Measurements from ENCODE around the gene TNS3. TPM values are rescaled to one million over a fixed set of nuclear protein-coding genes. Genes with fewer than 3 reads are reported as not detected.

The TNS3 gene
- total and polyA plus RNA-seq, 9 of the 15 experiments (the other 6 are each of a cell fraction or from before 2014, with no cell fraction given): 0.20 TPM; not detected in 8

- Histone ChIP-seq H3K4me3 (no peak overlapping the region), H3K9ac (ENCODE audit: insufficient read depth in 1 of 2, low read depth in 2 of 2, low read length in 2 of 2) (no peak overlapping the region), H3K4me1 (replicated peaks in 1 of 2; ENCODE audit: control insufficient read depth in 2 of 2, insufficient read depth in 2 of 2, low read length in 2 of 2) (no peaks in the 10 kb centered on the region), H4K20me1 (replicated peaks; ENCODE audit: control insufficient read depth, insufficient read depth, low read length) (no peaks in the 10 kb centered on the region; the same call in 1 of the 2 replicates), H3K27me3 (ENCODE audit: control insufficient read depth in 2 of 2, insufficient read depth in 2 of 2, low read length in 2 of 2) (peaks cover 10 to 47% of the 10 kb centered on the region in 2 experiments; a peak in 4 of 5 replicates), H3K4me2 (ENCODE audit: insufficient read depth, low read length) (no peak overlapping the region), H3K79me2 (ENCODE audit: control insufficient read depth, insufficient read depth, low read length) (no peaks in the 10 kb centered on the region), H3K36me3 (ENCODE audit: control insufficient read depth, insufficient read depth, low read length) (no peaks in the 10 kb centered on the region), H3K9me1 (ENCODE audit: control insufficient read depth, insufficient read depth, low read length) (no peaks in the 10 kb centered on the region), H3K9me3 (replicated peaks; ENCODE audit: control insufficient read depth, insufficient read depth, low read depth, low read length) (no peaks in the 10 kb centered on the region), H3K27ac (ENCODE audit: extremely low read depth, low read depth, low read length) (no peak overlapping the region), H2AFZ (ENCODE audit: low read depth, low read length) (no peak overlapping the region)
- DNase-seq (ENCODE audit: extremely low read depth in 1 of 4, low spot score in 3 of 4) (no peak), FAIRE-seq (no peak), ATAC-seq (no peak)
- TF ChIP-seq MECOM (CRISPR knock-in tag; IDR thresholded peaks at IDR 0.05) (no peak), TOE1 (IDR thresholded peaks at IDR 0.05; ENCODE audit: borderline replicate concordance) (no peak), TOE1 (CRISPR knock-in tag; IDR thresholded peaks at IDR 0.05; ENCODE audit: borderline replicate concordance, low read depth) (no peak), TCF7L2 (IDR thresholded peaks at IDR 0.05; ENCODE audit: low read depth, low read length) (no peak), ZZZ3 (IDR thresholded peaks at IDR 0.05) (no peak), FOXP1 (CRISPR knock-in tag; IDR thresholded peaks at IDR 0.05) (no peak), GTF2F1 (IDR thresholded peaks at IDR 0.05; ENCODE audit: low read depth, low read length) (no peak), GATA2 (CRISPR knock-in tag; IDR thresholded peaks at IDR 0.05) (no peak), POU5F1 (IDR thresholded peaks at IDR 0.05; ENCODE audit: borderline replicate concordance, low read depth, low read length, partially characterized antibody) (no peak), KDM2B (CRISPR knock-in tag; IDR thresholded peaks at IDR 0.05) (no peak), POLR2AphosphoS5 (IDR thresholded peaks at IDR 0.05; ENCODE audit: control insufficient read depth, insufficient read depth, low read depth, low read length) (no peak), NEUROD1 (IDR thresholded peaks at IDR 0.05; ENCODE audit: borderline replicate concordance, low read depth, low read length, partially characterized antibody) (no peak), AFF4 (CRISPR knock-in tag; IDR thresholded peaks at IDR 0.05) (no peak)
- TF ChIP-seq, protein P1, sequence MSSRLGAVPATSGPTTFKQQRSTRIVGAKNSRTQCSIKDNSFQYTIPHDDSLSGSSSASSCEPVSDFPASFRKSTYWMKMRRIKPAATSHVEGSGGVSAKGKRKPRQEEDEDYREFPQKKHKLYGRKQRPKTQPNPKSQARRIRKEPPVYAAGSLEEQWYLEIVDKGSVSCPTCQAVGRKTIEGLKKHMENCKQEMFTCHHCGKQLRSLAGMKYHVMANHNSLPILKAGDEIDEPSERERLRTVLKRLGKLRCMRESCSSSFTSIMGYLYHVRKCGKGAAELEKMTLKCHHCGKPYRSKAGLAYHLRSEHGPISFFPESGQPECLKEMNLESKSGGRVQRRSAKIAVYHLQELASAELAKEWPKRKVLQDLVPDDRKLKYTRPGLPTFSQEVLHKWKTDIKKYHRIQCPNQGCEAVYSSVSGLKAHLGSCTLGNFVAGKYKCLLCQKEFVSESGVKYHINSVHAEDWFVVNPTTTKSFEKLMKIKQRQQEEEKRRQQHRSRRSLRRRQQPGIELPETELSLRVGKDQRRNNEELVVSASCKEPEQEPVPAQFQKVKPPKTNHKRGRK (tag; IDR thresholded peaks at IDR 0.05): no peak
- ChIA-PET CTCF (ENCODE audit: low intra/inter-chr PET ratio) (no interaction called here), POLR2A (no interaction called here)
- no TSS peak for BruUV-seq (replicated peaks)
- WGBS (ENCODE audit: insufficient coverage, low coverage, missing lambda C conversion rate): 0% methylated on average over 16 of the region's 16 CpGs
- in situ Hi-C loops (cut with MboI) (no loop called here), intact Hi-C loops (cut with micrococcal nuclease) (no loop called here)
These were observed 70.1 kb downstream of the TNS3 start for GRCh38 chr7:47511699-47512370.
